Spinal cord (tissue), 10 donors: ENCODE data around the gene PLP2. TPM values are rescaled to one million over a fixed set of nuclear protein-coding genes. Genes with fewer than 3 reads are reported as not detected.

Source experiments
- DNase-seq, 6 donors: peaks; one replicate each; pipeline versions ENCODE4 v3.0.0 to v3.0.0-alpha.2; 2013 to 2015; ENCODE audit warnings: low spot score in 6 of 6, low read depth in 4 of 6
- H3K27ac ChIP-seq: one replicate; pipeline ENCODE4 v1.5.1; 2013; ENCODE audit warnings: low read depth, low read length, control low read depth
- H3K27me3 ChIP-seq: one replicate; pipeline ENCODE4 v1.6.1; 2013; ENCODE audit warnings: low read length; ENCODE audit not compliant: control insufficient read depth, insufficient read depth
- H3K36me3 ChIP-seq: one replicate; pipeline ENCODE4 v1.6.1; 2013; ENCODE audit warnings: low read length; ENCODE audit not compliant: control insufficient read depth, insufficient read depth
- H3K4me1 ChIP-seq: one replicate; pipeline ENCODE4 v1.6.1; 2013; ENCODE audit warnings: low read length; ENCODE audit not compliant: control insufficient read depth, insufficient read depth
- H3K4me3 ChIP-seq: one replicate; pipeline ENCODE4 v1.5.1; 2013; ENCODE audit warnings: low read depth, low read length, control low read depth
- H3K9me3 ChIP-seq: one replicate; pipeline ENCODE4 v1.6.1; 2013; ENCODE audit warnings: low read length; ENCODE audit not compliant: control insufficient read depth, insufficient read depth
- WGBS: methylation state at CpG from one replicate; pipeline ENCODE4 v1.1.5; 2013; ENCODE audit warnings: missing lambda C conversion rate; ENCODE audit not compliant: insufficient coverage; 5-methylcytosine and 5-hydroxymethylcytosine counted together
- polyA plus RNA-seq, 2 donors: library from polyadenylated mRNA; unstranded; fragments of 120-200 nt; gene quantifications; one replicate each; pipeline ENCODE4 v1.2.1, GENCODE V29; 2013; ENCODE audit not compliant: insufficient read length in 2 of 2
- small RNA-seq: library from RNA; depleted of rRNA; stranded (forward); fragments of <200 nt; gene quantifications from one replicate; pipeline ENCODE3, GENCODE V24; 2014; ENCODE audit warnings: low replicate concordance
- total RNA-seq, 2 donors: library from RNA; depleted of rRNA in 1 of 2; stranded (reverse); fragments of 120-200 nt in 1 of 2; fragments of >200 nt in 1 of 2; gene quantifications; one replicate each; pipeline versions ENCODE4 v1.2.3 to v1.2.4, GENCODE V29; 2013 to 2014
- donor health status: healthy.

Gene PLP2
- total and polyA plus RNA-seq, 4 donors, result 3.6 to 26.1 (median 17.4) TPM

- WGBS, result 57% methylated on average over 1 of the region's 2 CpGs
- no peaks in the 10 kb centered on the region for H3K36me3 ChIP-seq
- H3K27me3 ChIP-seq, result no peaks in the 10 kb centered on the region
- H3K4me3 ChIP-seq, result no peak overlapping the region
- H3K9me3 ChIP-seq, result no peaks in the 10 kb centered on the region
- DNase-seq, result peak in 1 of 6 donors; percentile 53
- H3K4me1 ChIP-seq, result no peaks in the 10 kb centered on the region
- no peak overlapping the region for H3K27ac ChIP-seq
Measured at GRCh38 chrX:49214416-49214815, 42.7 kb downstream of the PLP2 start.

GRCh38 chrX:49214996-49215526 lies 43.4 kb downstream of the PLP2 start:
- Histone ChIP-seq H3K36me3 (no peaks in the 10 kb centered on the region), H3K9me3 (no peaks in the 10 kb centered on the region), H3K4me1 (no peaks in the 10 kb centered on the region), H3K4me3 (no peak overlapping the region), H3K27me3 (no peaks in the 10 kb centered on the region), H3K27ac (no peak overlapping the region)
- WGBS, result 82% methylated on average over 12 of the region's 14 CpGs
- no peak for DNase-seq

GRCh38 chrX:49220100-49220499 lies 48.4 kb downstream of the PLP2 start:
- no peak overlapping the region for H3K27ac ChIP-seq
- H3K27me3 ChIP-seq, result no peaks in the 10 kb centered on the region
- H3K36me3 ChIP-seq, result no peaks in the 10 kb centered on the region
- DNase-seq, result no peak
- H3K9me3 ChIP-seq, result no peaks in the 10 kb centered on the region
- no peak overlapping the region for H3K4me3 ChIP-seq
- H3K4me1 ChIP-seq, result no peaks in the 10 kb centered on the region

- H3K27ac ChIP-seq, result no peak overlapping the region
- WGBS, result 67% methylated on average over 1 of the region's 2 CpGs
- no peak overlapping the region for H3K4me3 ChIP-seq
- no peaks in the 10 kb centered on the region for H3K4me1 ChIP-seq
- no peak for DNase-seq
- H3K9me3 ChIP-seq, result no peaks in the 10 kb centered on the region
- H3K36me3 ChIP-seq, result no peaks in the 10 kb centered on the region
- no peaks in the 10 kb centered on the region for H3K27me3 ChIP-seq
Measured at GRCh38 chrX:49221868-49222267, 50.2 kb downstream of the PLP2 start.

Small RNA genes within 50 kb of the gene (small RNA-seq; reads per million reads assigned to genes)
- gene RN7SL262P, result 0.06 reads per million

Other genes starting within 250 kb of the PLP2 start
- 10 to 100 TPM; 27.9 to 35.7 TPM for gene OTUD5, start 214.3 kb upstream of the PLP2 start, total RNA-seq
- gene OTUD5, start 214.3 kb upstream of the PLP2 start, polyA plus RNA-seq, result 10 to 100 TPM; 74.0 to 81.4 TPM
- 1 to 10 TPM; 1.8 to 3.7 TPM for gene KCND1, start 200.1 kb upstream of the PLP2 start, total RNA-seq
- 1 to 10 TPM; 5.7 to 6.7 TPM for gene KCND1, start 200.1 kb upstream of the PLP2 start, polyA plus RNA-seq
- gene GRIPAP1, start 169.6 kb upstream of the PLP2 start, total RNA-seq, result 10 to 100 TPM; 29.1 to 30.0 TPM
- gene GRIPAP1, start 169.6 kb upstream of the PLP2 start, polyA plus RNA-seq, result 100 to 1,000 TPM in 1 of 2 donors, 10 to 100 TPM in 1; 91.2 to 116 TPM
- gene TFE3, start 128.5 kb upstream of the PLP2 start, total RNA-seq, result 10 to 100 TPM; 13.1 to 21.7 TPM
- gene TFE3, start 128.5 kb upstream of the PLP2 start, polyA plus RNA-seq, result 10 to 100 TPM; 36.5 to 41.3 TPM
- 1 to 10 TPM; 1.6 to 3.5 TPM for gene CCDC120, start 112.9 kb upstream of the PLP2 start, total RNA-seq
- 10 to 100 TPM; 14.8 to 22.4 TPM for gene CCDC120, start 112.9 kb upstream of the PLP2 start, polyA plus RNA-seq
- 10 to 100 TPM in 1 of 2 donors, 1 to 10 TPM in 1; 7.3 to 16.1 TPM for gene PRAF2, start 97.9 kb upstream of the PLP2 start, total RNA-seq
- 100 to 1,000 TPM; 122 to 128 TPM for gene PRAF2, start 97.9 kb upstream of the PLP2 start, polyA plus RNA-seq
- 10 to 100 TPM; 24.5 to 47.3 TPM for gene WDR45, start 92.0 kb upstream of the PLP2 start, total RNA-seq
- gene WDR45, start 92.0 kb upstream of the PLP2 start, polyA plus RNA-seq, result 10 to 100 TPM; 42.2 to 49.0 TPM
- 10 to 100 TPM; 22.9 to 32.3 TPM for gene GPKOW, start 48.2 kb upstream of the PLP2 start, total RNA-seq
- 10 to 100 TPM; 34.2 to 35.6 TPM for gene GPKOW, start 48.2 kb upstream of the PLP2 start, polyA plus RNA-seq
- 1 to 10 TPM; 2.0 to 6.2 TPM for gene MAGIX, start 9.1 kb upstream of the PLP2 start, total RNA-seq
- 1 to 10 TPM; 5.5 to 6.0 TPM for gene MAGIX, start 9.1 kb upstream of the PLP2 start, polyA plus RNA-seq
- 1 to 10 TPM; 2.0 to 2.2 TPM for gene PRICKLE3, start 14.5 kb downstream of the PLP2 start, total RNA-seq
- 1 to 10 TPM; 1.7 to 3.1 TPM for gene PRICKLE3, start 14.5 kb downstream of the PLP2 start, polyA plus RNA-seq
- gene SYP, start 28.3 kb downstream of the PLP2 start, total RNA-seq, result 100 to 1,000 TPM in 1 of 2 donors, 10 to 100 TPM in 1; 83.5 to 192 TPM
- gene SYP, start 28.3 kb downstream of the PLP2 start, polyA plus RNA-seq, result 100 to 1,000 TPM; 299 to 344 TPM
- gene CACNA1F, start 61.4 kb downstream of the PLP2 start, total RNA-seq, result under 1 TPM; under 0.01 to 0.11 TPM
- under 1 TPM; 0.11 to 0.21 TPM for gene CACNA1F, start 61.4 kb downstream of the PLP2 start, polyA plus RNA-seq
- gene CCDC22, start 63.6 kb downstream of the PLP2 start, total RNA-seq, result 1 to 10 TPM; 7.2 to 8.1 TPM
- gene CCDC22, start 63.6 kb downstream of the PLP2 start, polyA plus RNA-seq, result 10 to 100 TPM; 20.6 to 21.2 TPM
- gene FOXP3, start 92.8 kb downstream of the PLP2 start, total RNA-seq, result under 1 TPM in 1 of 2 donors, not detected in 1; 0.11 TPM
- gene FOXP3, start 92.8 kb downstream of the PLP2 start, polyA plus RNA-seq, result 1 to 10 TPM; 1.2 to 1.3 TPM
- gene PPP1R3F, start 97.9 kb downstream of the PLP2 start, total RNA-seq, result 10 to 100 TPM; 13.3 to 13.4 TPM
- gene PPP1R3F, start 97.9 kb downstream of the PLP2 start, polyA plus RNA-seq, result 10 to 100 TPM; 24.1 to 25.1 TPM
- gene GAGE10, start 131.7 kb downstream of the PLP2 start, total RNA-seq, result not detected
- gene GAGE10, start 131.7 kb downstream of the PLP2 start, polyA plus RNA-seq, result not detected
- not detected for gene GAGE12J, start 150.1 kb downstream of the PLP2 start, total RNA-seq
- not detected for gene GAGE12J, start 150.1 kb downstream of the PLP2 start, polyA plus RNA-seq
- not detected for gene GAGE13, start 159.7 kb downstream of the PLP2 start, total RNA-seq
- not detected for gene GAGE13, start 159.7 kb downstream of the PLP2 start, polyA plus RNA-seq